Stomach (tissue), 4 donors: ENCODE measurements around the gene DNAH17.

Experiments
- CTCF ChIP-seq, 7 experiments: fragments of 450-650 bp in 4 of 7; fragments of 200-600 bp in 3 of 7; sonication (generic) in 3 of 7; IDR thresholded peaks; one replicate each; pipeline ENCODE4 v1.5.1; 2016 to 2019; ENCODE audit warnings: antibody characterized with exemption in 7 of 7, control low read depth in 2 of 7, mild to moderate bottlenecking in 1 of 7
- EP300 ChIP-seq: sonication (generic); formaldehyde crosslinking; IDR thresholded peaks from one replicate; pipeline ENCODE4 v1.6.1; 2017; ENCODE audit warnings: antibody characterized with exemption
- POLR2A ChIP-seq, 4 donors: fragments of 450-650 bp; IDR thresholded peaks; one replicate each; pipeline ENCODE4 v1.6.1; 2016; ENCODE audit warnings: antibody characterized with exemption in 4 of 4, control low read depth in 2 of 4, mild to moderate bottlenecking in 1 of 4, moderate library complexity in 1 of 4
- POLR2AphosphoS5 ChIP-seq, 3 donors: sonication (generic); formaldehyde crosslinking; IDR thresholded peaks; one replicate each; pipeline ENCODE4 v1.6.1; 2016; ENCODE audit warnings: antibody characterized with exemption in 3 of 3

DNA sequence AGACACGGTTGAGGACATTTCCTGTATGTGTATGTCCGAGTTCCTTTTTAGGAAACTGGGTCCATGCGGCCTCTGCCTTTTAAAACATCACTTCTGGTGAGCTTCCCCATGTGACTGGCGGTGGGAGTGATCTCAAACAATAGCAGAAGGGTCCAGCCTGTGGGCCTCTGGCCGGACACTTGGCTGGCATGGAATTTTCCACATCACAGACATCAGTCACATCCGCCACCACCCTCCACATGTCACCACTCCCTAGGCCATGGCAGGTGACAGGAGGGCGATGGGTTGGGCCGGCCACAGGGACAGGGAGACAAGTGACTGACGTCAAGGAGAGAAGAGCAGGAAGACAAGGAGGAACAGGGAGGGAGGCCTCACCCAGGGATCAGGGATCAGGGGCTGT, 83.7 kb downstream of the DNAH17 start:
- TF ChIP-seq CTCF (IDR thresholded peaks at IDR 0.05): no peak
- no peak for TF ChIP-seq EP300
- no peak for TF ChIP-seq POLR2A (IDR thresholded peaks at IDR 0.05)
- TF ChIP-seq POLR2AphosphoS5 (IDR thresholded peaks at IDR 0.05): no peak
